Transverse colon (tissue), 4 donors: Measurements from ENCODE around the gene ACBD6.

ENCODE experiments used
- CTCF ChIP-seq, 5 experiments: fragments of 200-600 bp in 3 of 5; fragments of 450-650 bp in 2 of 5; sonication (generic) in 3 of 5; IDR thresholded peaks; 1 replicate in 2 of 5; 2 replicates in 3 of 5; pipeline ENCODE4 v1.5.1; 2016 to 2017; ENCODE audit warnings: antibody characterized with exemption in 5 of 5, inconsistent platforms in 3 of 5, mild to moderate bottlenecking in 2 of 5, moderate library complexity in 1 of 5
- POLR2AphosphoS5 ChIP-seq, 3 donors: sonication (generic); formaldehyde crosslinking; IDR thresholded peaks; one replicate each; pipeline ENCODE4 v1.6.1; 2016; ENCODE audit warnings: antibody characterized with exemption in 3 of 3

- TF ChIP-seq CTCF (IDR thresholded peaks at IDR 0.05) (no peak), POLR2AphosphoS5 (IDR thresholded peaks at IDR 0.05) (no peak)
Measured at GRCh38 chr1:180265871-180266270, 236.5 kb downstream of the ACBD6 start.
